Fibroblast of skin of scalp (primary cell): ENCODE data around the gene CDK5.
"Not testable (repeated sequence)": the region's sequence is repeated elsewhere in the genome, so short reads cannot be mapped to it uniquely, and the experiment has no call there.

ENCODE experiments used
- DNase-seq: peaks from one replicate; pipeline ENCODE4 v3.0.0-alpha.2; 2013

The CDK5 gene

GRCh38 chr7:151056666-151057505, 811 bp downstream of the CDK5 start:
- no peak for DNase-seq

DNA sequence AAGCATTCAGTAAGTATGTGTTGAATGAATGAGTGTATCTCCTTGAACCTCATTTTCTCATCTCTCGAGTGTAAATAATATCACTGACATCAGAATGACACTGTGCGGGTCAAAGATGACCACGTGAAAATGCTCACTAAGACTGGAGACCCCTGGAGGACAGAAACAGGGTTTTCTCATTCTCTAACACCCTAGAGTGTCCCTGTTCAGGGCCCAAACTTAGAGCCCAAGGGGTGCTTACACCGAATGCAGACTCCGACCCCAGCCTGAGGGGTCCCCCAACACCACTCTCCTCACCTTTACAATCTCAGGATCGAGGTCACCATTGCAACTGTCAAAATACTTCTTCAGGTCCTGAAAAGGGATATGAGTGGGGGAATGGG, 1.4 kb downstream of the CDK5 start:
- no peak for DNase-seq

DNA sequence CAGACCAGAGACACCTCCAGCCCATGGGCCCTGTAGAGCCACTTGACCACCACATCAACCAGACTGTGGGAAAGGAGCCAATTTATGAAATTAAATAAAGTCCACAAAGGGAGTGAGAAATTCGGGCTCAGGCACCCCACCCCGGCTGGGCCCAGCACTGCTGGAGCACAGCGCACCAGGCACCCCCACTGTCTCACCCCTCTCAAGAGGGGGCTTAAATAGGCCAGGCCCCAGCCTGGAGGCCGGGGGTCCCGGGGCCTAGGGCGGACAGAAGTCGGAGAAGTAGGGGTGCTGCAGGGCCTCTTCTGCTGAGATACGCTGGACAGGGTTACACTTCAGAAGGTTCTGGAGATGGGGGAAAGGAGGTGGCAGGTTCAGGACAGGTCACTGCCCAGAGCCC, 3.9 kb downstream of the CDK5 start:
- no peak for DNase-seq

DNA sequence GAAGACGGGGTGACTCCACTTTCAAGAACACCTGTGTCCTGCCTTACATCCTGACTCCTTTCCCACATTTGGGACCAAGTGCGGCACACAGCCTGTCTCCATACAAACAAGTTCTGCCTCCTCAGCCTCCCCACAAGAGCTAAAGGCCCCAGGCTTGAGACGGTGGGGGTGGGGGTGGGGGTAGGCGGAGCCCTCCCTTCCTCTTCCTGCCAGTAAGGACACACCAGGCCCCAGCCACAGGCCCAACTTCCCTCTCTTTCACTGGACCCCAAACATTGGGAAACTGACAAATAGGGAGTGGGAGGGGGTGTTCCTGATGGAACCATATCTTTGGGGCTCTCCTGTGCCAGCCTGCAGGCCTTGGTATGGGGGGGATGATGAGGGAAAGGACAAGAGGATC, 4.6 kb downstream of the CDK5 start:
- no peak for DNase-seq

DNA sequence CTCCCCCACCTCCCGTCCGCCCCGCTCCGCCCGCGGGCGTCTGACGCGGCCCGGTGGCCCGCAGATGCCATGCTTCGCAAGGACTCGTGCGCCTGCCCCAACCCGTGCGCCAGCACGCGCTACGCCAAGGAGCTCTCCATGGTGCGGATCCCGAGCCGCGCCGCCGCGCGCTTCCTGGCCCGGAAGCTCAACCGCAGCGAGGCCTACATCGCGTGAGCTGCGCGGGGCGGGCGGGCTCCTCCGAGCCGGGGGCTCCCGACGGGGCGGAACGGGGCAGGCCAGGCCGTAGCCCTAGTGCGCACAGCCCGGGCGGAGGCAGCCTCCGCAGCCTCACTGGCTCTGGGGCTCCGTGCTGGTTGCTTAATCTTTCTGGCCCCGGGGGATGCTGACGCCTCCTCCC, 6.6 kb downstream of the CDK5 start:
- peak; percentile 70 for DNase-seq

DNA sequence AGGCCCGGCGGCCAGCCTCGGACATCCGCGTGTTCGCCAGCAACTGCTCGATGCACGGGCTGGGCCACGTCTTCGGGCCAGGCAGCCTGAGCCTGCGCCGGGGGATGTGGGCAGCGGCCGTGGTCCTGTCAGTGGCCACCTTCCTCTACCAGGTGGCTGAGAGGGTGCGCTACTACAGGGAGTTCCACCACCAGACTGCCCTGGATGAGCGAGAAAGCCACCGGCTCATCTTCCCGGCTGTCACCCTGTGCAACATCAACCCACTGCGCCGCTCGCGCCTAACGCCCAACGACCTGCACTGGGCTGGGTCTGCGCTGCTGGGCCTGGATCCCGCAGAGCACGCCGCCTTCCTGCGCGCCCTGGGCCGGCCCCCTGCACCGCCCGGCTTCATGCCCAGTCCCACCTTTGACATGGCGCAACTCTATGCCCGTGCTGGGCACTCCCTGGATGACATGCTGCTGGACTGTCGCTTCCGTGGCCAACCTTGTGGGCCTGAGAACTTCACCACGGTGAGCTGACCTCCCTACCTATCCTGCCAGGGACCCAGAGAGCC, 8.7 kb downstream of the CDK5 start:
- no peak for DNase-seq

DNA sequence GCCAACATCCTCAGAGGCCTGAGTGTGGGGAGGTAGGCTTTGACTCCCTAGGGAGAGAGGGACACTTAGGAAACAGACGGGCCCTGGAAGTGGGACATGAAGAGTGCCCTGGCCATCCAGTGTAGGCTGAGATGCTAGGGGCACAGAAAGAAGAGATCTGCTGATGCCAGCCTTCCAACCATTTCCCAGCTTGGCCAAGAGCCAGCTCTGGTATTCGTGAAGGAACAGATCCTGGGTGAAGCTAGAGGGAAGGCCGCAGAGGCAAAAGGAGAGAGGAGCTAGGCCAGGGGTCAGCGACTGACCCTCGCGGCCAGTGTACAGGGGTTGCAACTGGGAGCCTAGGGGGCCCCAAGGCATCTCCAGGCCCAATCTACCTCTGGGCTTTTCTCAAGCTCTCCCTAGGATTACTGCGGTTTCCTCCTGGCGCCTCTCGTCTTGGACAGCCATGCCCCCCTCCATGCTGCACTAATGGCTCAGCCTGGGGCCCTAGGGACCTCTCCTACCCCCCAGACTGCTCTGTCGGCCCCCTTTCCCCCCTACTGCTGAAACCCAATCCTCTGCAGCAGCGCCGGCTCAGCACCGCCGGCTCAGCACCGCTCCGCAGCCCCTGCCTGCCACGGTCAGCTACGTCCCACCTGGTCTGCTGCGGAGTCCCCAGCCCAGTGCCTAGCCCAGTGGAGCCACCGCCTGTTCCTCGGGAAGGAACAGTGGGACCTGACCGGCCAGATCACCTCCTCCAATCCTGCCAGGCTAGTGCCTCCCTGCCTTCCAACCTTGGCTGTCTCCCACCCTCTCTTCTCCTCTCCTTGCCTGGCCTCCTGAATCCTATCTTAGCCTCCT, 9.5 kb downstream of the CDK5 start, which contains the start of gene ASIC3:
Gene ASIC3 (plus strand): TSS at position 556 of the 840 bp plus-strand sequence. CDS start 355 bp downstream, outside the sequence.
- DNase-seq, result no peak

- peak; percentile 61 for DNase-seq
These were observed 10.8 kb downstream of the CDK5 start for GRCh38 chr7:151046603-151047573.

DNA sequence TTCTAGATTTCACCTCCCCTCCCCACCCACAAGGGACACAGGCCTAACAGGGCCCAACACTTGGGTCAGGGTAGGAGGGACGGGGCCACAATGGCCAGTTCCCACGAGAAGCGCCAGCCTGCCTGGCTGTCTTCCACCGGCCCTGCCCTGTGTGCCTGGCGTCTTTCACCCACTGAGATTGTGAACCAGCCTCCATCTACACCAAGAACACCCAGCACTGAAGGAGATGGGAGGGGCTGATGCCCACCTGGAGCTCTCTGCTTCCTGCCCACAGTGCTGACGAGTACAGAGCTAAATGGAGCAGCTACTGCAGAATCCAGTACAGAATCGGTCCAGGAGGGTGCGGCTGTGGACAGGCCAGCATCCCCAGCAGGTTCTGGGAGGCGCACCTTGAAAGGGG, 11.7 kb downstream of the CDK5 start:
- DNase-seq, result no peak

DNA sequence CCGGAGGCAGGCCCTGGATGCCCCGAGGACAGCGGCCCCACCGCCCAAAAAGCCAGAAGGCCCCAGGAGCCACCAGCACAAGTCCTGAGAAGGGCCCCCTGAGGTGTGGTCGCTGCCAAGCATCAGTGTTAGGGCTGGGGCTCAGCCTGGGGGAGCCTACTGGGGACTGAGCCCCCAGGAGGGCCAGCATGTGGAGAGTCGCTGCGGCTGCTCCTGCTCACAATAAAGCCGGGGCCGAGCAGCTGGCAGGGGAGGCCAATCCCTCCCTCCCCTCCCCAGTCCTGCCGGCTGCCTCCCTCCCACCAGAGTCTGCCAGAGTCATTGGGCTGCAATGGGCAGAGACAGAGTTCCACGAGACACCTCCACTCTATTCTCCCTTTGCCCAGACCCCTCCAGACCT, 12.4 kb downstream of the CDK5 start:
- DNase-seq, result no peak

DNA sequence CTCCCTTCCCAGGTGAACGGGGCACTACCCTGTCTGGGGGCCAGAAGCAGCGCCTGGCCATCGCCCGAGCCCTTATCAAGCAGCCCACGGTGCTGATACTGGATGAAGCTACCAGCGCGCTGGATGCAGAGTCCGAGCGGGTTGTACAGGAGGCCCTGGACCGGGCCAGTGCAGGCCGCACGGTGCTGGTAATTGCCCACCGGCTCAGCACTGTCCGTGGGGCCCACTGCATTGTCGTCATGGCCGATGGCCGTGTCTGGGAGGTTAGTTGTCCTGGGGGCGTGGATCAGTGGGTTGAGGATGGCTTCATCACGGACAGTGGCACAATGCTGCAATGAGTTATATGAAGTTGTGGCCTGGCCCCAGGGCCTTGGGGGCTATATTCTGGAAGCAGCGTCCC, 13.7 kb downstream of the CDK5 start:
- DNase-seq, result no peak

GRCh38 chr7:151043449-151043848, 14.2 kb downstream of the CDK5 start:
- not testable (repeated sequence) for DNase-seq

GRCh38 chr7:151040616-151041375, 16.9 kb downstream of the CDK5 start:
- DNase-seq, result no peak

GRCh38 chr7:151039850-151040548, 17.7 kb downstream of the CDK5 start:
- DNase-seq, result no peak

DNA sequence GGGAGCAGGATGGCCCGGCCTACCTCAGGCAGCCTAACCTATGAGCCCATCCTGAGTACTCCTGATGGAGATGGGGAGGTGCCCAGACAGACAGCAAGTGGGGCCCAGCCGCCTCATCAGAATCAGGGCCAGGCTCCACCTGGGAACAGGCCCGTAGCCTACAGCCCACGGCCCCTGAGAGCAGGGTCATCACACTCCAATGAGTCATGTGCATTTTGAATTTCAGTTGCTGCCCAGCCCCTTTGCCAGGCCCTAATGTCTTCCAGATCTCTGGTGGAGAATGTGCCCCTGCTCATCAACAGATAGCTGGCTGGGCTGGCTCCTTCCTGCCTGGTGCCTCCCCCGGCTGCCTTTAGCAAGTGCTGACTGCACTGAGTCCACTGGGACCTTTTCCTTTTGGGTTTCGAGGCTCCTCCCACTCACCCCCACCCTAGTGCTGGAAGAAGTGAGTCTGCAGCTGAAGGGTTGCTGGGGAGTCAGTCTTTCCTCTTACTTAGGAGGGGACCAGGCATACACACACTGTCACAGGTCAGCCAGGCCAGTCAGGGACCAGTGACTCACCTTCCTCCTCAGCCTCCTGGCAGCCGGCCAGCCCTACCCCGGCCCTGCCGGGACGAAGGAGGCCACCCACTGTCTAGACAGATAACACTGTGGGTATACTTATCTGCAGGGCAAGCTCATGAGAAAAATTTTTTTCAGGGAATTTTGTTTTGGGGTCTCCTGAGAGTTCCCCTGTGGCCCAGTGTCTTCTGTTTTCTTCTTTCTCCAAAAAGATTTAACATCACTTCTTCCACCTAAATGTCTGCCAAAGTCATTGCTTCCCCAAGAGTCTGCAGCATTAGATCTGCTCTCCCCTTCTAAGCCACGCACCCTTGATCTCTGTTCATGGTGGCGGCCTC, 18.5 kb downstream of the CDK5 start:
- peak; percentile 95 for DNase-seq

DNA sequence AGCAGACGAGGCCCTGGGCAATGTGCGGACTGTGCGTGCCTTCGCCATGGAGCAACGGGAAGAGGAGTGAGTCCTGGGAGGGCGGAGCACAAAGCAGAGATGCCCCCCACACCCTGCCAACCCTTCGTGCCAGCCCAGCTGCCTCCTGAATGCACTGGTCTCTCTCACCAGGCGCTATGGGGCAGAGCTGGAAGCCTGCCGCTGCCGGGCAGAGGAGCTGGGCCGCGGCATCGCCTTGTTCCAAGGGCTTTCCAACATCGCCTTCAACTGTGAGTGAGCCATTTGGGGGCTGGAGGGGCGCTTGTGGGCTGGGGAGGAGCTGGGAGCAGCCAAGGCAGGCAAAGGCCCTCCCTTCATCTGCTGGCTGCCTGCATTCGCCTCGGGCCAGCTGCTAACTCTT, 21.8 kb downstream of the CDK5 start:
- DNase-seq, result no peak

DNA sequence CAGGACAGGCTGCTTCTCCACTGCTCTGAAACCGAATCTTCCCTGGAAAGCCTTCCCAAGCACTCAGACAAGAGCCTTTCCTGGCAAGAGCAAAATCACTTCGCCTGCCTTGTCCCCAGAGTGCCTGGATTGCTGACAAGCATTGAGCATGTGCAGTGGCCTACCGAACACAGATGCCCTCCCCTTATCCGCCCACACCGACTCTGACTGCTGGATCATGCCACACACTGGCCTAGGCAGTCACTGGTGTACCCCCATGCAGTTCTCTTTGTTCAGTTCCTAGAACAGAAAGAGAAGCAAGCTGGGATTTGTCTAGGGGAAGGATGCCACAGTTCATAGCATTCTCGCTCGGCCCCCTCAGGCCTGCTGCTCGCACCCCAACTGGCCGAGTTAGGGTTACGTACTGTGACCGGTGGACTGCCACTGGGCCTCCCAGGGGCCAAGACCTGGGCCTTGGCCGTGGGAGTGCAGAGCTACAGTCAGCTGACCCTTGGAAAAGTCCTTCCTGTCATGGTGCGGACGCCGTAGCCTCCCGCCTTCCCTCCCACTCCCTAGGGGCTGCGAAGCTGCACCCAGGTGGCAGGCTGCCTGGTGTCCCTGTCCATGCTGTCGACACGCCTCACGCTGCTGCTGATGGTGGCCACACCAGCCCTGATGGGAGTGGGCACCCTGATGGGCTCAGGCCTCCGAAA, 22.5 kb downstream of the CDK5 start:
- no peak for DNase-seq

- DNase-seq, result no peak
These were observed 23.2 kb downstream of the CDK5 start for GRCh38 chr7:151034312-151035025.
